SU-DHL-6 (cell line): Measurements from ENCODE around the gene TMEM140.

Experiments
- H2AFZ ChIP-seq: fragments of 200-600 bp; sonication (generic); 2 replicates; pipeline ENCODE4 v1.6.1; 2014; ENCODE audit warnings: low read depth, mild to moderate bottlenecking, moderate library complexity, mixed read lengths, antibody characterized with exemption, low read length; ENCODE audit not compliant: severe bottlenecking
- H3F3A ChIP-seq: fragments of 200-600 bp; shearing (Covaris generic); 2 replicates; pipeline ENCODE4 v1.6.0; 2016; ENCODE audit warnings: antibody characterized with exemption, mild to moderate bottlenecking; ENCODE audit not compliant: insufficient read depth
- H3K27ac ChIP-seq: fragments of 200-600 bp; sonication (generic); 2 replicates; pipeline ENCODE4 v1.5.1; 2016; ENCODE audit warnings: low read depth, mild to moderate bottlenecking, low read length, moderate library complexity, mixed read lengths
- H3K27me3 ChIP-seq: fragments of 200-600 bp; sonication (generic), shearing (Covaris generic); 2 replicates; pipeline ENCODE4 v1.6.0; 2014; ENCODE audit warnings: mild to moderate bottlenecking, low read length
- H3K36me3 ChIP-seq: fragments of 200-600 bp; sonication (generic); 2 replicates; pipeline ENCODE4 v1.6.1; 2014; ENCODE audit warnings: mild to moderate bottlenecking, low read length, mixed read lengths
- H3K4me2 ChIP-seq: fragments of 300-600, 200-600 bp; shearing (Covaris generic), sonication (generic); 2 replicates; pipeline ENCODE4 v1.6.0; 2014; ENCODE audit warnings: low read length, low read depth, mild to moderate bottlenecking; ENCODE audit not compliant: poor library complexity, severe bottlenecking
- H3K4me3 ChIP-seq: fragments of 200-600 bp; sonication (generic); 2 replicates; pipeline ENCODE4 v1.5.1; 2014; ENCODE audit warnings: antibody characterized with exemption, low read length, mild to moderate bottlenecking, mixed read lengths; ENCODE audit not compliant: insufficient read depth, poor library complexity, severe bottlenecking
- H3K79me2 ChIP-seq: fragments of 200-600 bp; sonication (generic); 2 replicates; pipeline ENCODE4 v1.6.1; 2014; ENCODE audit warnings: mild to moderate bottlenecking, low read length, moderate library complexity; ENCODE audit not compliant: insufficient read depth
- H3K9ac ChIP-seq: fragments of 200-600 bp; sonication (generic); 2 replicates; pipeline ENCODE4 v1.7.0; 2014; ENCODE audit warnings: mild to moderate bottlenecking, low read length
- H3K9me2 ChIP-seq: fragments of 200-600 bp; sonication (generic); replicated peaks from 2 replicates; pipeline ENCODE4 v1.6.1; 2014; ENCODE audit warnings: low read length; ENCODE audit not compliant: insufficient read depth
- H3K9me3 ChIP-seq: fragments of 200-600 bp; sonication (generic); 2 replicates; pipeline ENCODE4 v1.6.1; 2014; ENCODE audit warnings: low read length, mixed read lengths; ENCODE audit not compliant: insufficient read depth
- H4K20me1 ChIP-seq: fragments of 200-600 bp; sonication (generic); 2 replicates; pipeline ENCODE4 v1.6.1; 2014; ENCODE audit warnings: low read depth, mild to moderate bottlenecking, antibody characterized with exemption, low read length, moderate library complexity, mixed read lengths
- EZH2phosphoT487 ChIP-seq: fragments of 200-600 bp; sonication (generic), shearing (Covaris generic); conservative IDR thresholded peaks from 2 replicates; pipeline ENCODE4 v1.6.1; 2018; ENCODE audit warnings: mild to moderate bottlenecking, antibody characterized with exemption, low read length, moderate library complexity, mixed read lengths
- TF ChIP-seq, protein P1 (sequence below): fragments of 200-600 bp; sonication (generic); IDR thresholded peaks from one replicate; pipeline ENCODE4 v1.5.1; 2017; ENCODE audit warnings: antibody characterized with exemption, mild to moderate bottlenecking, low read length, moderate library complexity; ENCODE audit not compliant: insufficient read depth, poor library complexity, severe bottlenecking

Gene TMEM140

GRCh38 chr7:135102372-135102771 lies 45.5 kb upstream of the TMEM140 start:
- Histone ChIP-seq H2AFZ (no peak overlapping the region), H3K9me2 (no peaks in the 10 kb centered on the region), H3K4me3 (no peak overlapping the region), H3K4me2 (no peak overlapping the region), H3F3A (no peaks in the 10 kb centered on the region), H3K9ac (no peak overlapping the region), H4K20me1 (no peaks in the 10 kb centered on the region), H3K36me3 (no peaks in the 10 kb centered on the region), H3K79me2 (no peaks in the 10 kb centered on the region), H3K9me3 (no peaks in the 10 kb centered on the region), H3K27ac (no peak overlapping the region), H3K27me3 (no peaks in the 10 kb centered on the region)
- TF ChIP-seq, protein P1, sequence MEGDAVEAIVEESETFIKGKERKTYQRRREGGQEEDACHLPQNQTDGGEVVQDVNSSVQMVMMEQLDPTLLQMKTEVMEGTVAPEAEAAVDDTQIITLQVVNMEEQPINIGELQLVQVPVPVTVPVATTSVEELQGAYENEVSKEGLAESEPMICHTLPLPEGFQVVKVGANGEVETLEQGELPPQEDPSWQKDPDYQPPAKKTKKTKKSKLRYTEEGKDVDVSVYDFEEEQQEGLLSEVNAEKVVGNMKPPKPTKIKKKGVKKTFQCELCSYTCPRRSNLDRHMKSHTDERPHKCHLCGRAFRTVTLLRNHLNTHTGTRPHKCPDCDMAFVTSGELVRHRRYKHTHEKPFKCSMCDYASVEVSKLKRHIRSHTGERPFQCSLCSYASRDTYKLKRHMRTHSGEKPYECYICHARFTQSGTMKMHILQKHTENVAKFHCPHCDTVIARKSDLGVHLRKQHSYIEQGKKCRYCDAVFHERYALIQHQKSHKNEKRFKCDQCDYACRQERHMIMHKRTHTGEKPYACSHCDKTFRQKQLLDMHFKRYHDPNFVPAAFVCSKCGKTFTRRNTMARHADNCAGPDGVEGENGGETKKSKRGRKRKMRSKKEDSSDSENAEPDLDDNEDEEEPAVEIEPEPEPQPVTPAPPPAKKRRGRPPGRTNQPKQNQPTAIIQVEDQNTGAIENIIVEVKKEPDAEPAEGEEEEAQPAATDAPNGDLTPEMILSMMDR, result no peak
- no peak for TF ChIP-seq EZH2phosphoT487

- Histone ChIP-seq H2AFZ (no peak overlapping the region), H4K20me1 (no peaks in the 10 kb centered on the region), H3K9ac (no peak overlapping the region), H3K4me3 (no peak overlapping the region), H3K27ac (no peak overlapping the region), H3K27me3 (no peaks in the 10 kb centered on the region), H3K9me2 (no peaks in the 10 kb centered on the region), H3K4me2 (no peak overlapping the region), H3K9me3 (no peaks in the 10 kb centered on the region), H3F3A (no peaks in the 10 kb centered on the region), H3K36me3 (no peaks in the 10 kb centered on the region), H3K79me2 (no peaks in the 10 kb centered on the region)
- TF ChIP-seq, protein P1, result no peak
- TF ChIP-seq EZH2phosphoT487, result no peak
Measured at GRCh38 chr7:135109562-135109961, 38.3 kb upstream of the TMEM140 start.

- H2AFZ ChIP-seq, result no peak overlapping the region
- no peaks in the 10 kb centered on the region for H3K36me3 ChIP-seq
- H3K9ac ChIP-seq, result no peak overlapping the region
- no peaks in the 10 kb centered on the region for H4K20me1 ChIP-seq
- no peak overlapping the region for H3K4me3 ChIP-seq
- no peak overlapping the region for H3K27ac ChIP-seq
- no peaks in the 10 kb centered on the region for H3K27me3 ChIP-seq
- no peaks in the 10 kb centered on the region for H3K9me3 ChIP-seq
- H3K4me2 ChIP-seq, result no peak overlapping the region
- H3K9me2 ChIP-seq, result no peaks in the 10 kb centered on the region
- H3F3A ChIP-seq, result no peaks in the 10 kb centered on the region
- H3K79me2 ChIP-seq, result no peaks in the 10 kb centered on the region
- no peak for TF ChIP-seq EZH2phosphoT487
- TF ChIP-seq, protein P1, result no peak
Measured at GRCh38 chr7:135109976-135110375, 37.9 kb upstream of the TMEM140 start.

DNA sequence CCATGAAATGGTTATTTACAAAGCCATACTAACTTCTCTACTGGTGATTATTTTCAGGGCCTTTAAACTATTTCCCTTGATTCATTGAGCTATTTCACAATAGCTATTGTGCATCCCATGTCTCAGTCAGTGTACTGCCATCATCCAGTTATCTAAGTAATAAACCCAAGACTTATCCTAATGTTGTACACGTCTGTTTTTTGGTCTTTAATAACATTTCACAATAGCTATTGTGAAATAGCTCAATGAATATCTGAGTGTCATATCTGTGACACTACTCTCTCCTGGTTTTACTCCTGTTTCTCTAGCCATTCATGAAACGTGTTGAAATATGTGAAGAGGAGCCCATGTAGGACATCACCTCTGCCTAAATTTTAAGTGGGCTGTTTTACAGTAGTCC lies 36.5 kb upstream of the TMEM140 start:
- Histone ChIP-seq H3F3A (no peaks in the 10 kb centered on the region), H3K4me3 (no peak overlapping the region), H3K79me2 (no peaks in the 10 kb centered on the region), H3K36me3 (no peaks in the 10 kb centered on the region), H3K4me2 (no peak overlapping the region), H3K27ac (no peak overlapping the region), H3K9me3 (no peaks in the 10 kb centered on the region), H3K9me2 (no peaks in the 10 kb centered on the region), H2AFZ (no peak overlapping the region), H3K27me3 (no peaks in the 10 kb centered on the region), H3K9ac (no peak overlapping the region), H4K20me1 (no peaks in the 10 kb centered on the region)
- TF ChIP-seq, protein P1, result no peak
- TF ChIP-seq EZH2phosphoT487, result no peak
